H9 (cell line): ENCODE data around the gene WNT4. TPM values are rescaled to one million over a fixed set of nuclear protein-coding genes. Genes with fewer than 3 reads are reported as not detected.

Experiments
- DNase-seq: peaks from one replicate; pipeline ENCODE4 v3.0.0-alpha.2; 2017
- H2AFZ ChIP-seq: one replicate; pipeline ENCODE4 v1.6.1; 2013; ENCODE audit warnings: mild to moderate bottlenecking, low read length, control low read depth, moderate library complexity
- H2AK5ac ChIP-seq: 2 replicates; pipeline ENCODE4 v1.6.1; 2013; ENCODE audit warnings: low read length, control low read depth, mixed read lengths; ENCODE audit not compliant: insufficient read length
- H2BK120ac ChIP-seq: one replicate; pipeline ENCODE4 v1.6.1; 2013; ENCODE audit warnings: low read depth, mild to moderate bottlenecking, low read length, control low read depth, inconsistent platforms; ENCODE audit not compliant: poor library complexity, severe bottlenecking
- H2BK12ac ChIP-seq: 2 replicates; pipeline ENCODE4 v1.6.1; 2013; ENCODE audit warnings: low read length, control low read depth, mixed read lengths, low read depth; ENCODE audit not compliant: insufficient read length
- H2BK15ac ChIP-seq: 2 replicates; pipeline ENCODE4 v1.6.1; 2013; ENCODE audit warnings: low read depth, low read length, control low read depth
- H2BK20ac ChIP-seq: one replicate; pipeline ENCODE4 v1.6.1; 2013; ENCODE audit warnings: low read depth, mild to moderate bottlenecking, low read length, control low read depth, inconsistent platforms; ENCODE audit not compliant: poor library complexity, severe bottlenecking
- H2BK5ac ChIP-seq: 2 replicates; pipeline ENCODE4 v1.6.1; 2013; ENCODE audit warnings: low read length, control low read depth, mixed read lengths; ENCODE audit not compliant: insufficient read length
- H3K14ac ChIP-seq: 2 replicates; pipeline ENCODE4 v1.6.1; 2013; ENCODE audit warnings: low read length, control low read depth; ENCODE audit not compliant: insufficient read depth
- H3K18ac ChIP-seq: 2 replicates; pipeline ENCODE4 v1.6.1; 2013; ENCODE audit warnings: low read depth, mild to moderate bottlenecking, mixed read lengths, low read length, control low read depth; ENCODE audit not compliant: insufficient read length
- H3K23ac ChIP-seq: 2 replicates; pipeline ENCODE4 v1.6.1; 2013; ENCODE audit warnings: low read length, control low read depth, mixed read lengths, low read depth; ENCODE audit not compliant: insufficient read length
- H3K23me2 ChIP-seq: 2 replicates; pipeline ENCODE4 v1.6.1; 2013; ENCODE audit warnings: low read depth, mild to moderate bottlenecking, mixed read lengths, low read length, control low read depth; ENCODE audit not compliant: insufficient read length, poor library complexity, severe bottlenecking
- H3K27ac ChIP-seq: 2 replicates; pipeline ENCODE4 v1.5.1; 2013; ENCODE audit warnings: low read length, control low read depth, mixed read lengths, low read depth; ENCODE audit not compliant: insufficient read length
- H3K27me3 ChIP-seq: 2 replicates; pipeline ENCODE4 v1.6.1; 2013; ENCODE audit warnings: low read length, control low read depth, inconsistent platforms; ENCODE audit not compliant: insufficient read depth
- H3K4ac ChIP-seq: 2 replicates; pipeline ENCODE4 v1.6.1; 2013; ENCODE audit warnings: low read depth, mild to moderate bottlenecking, control low read depth, inconsistent platforms, low read length, moderate library complexity
- H3K4me1 ChIP-seq: 2 replicates; pipeline ENCODE4 v1.6.1; 2013; ENCODE audit warnings: low read length, control low read depth, inconsistent platforms; ENCODE audit not compliant: insufficient read depth
- H3K4me2 ChIP-seq: 2 replicates; pipeline ENCODE4 v1.6.1; 2013; ENCODE audit warnings: low read length, control low read depth, mixed read lengths; ENCODE audit not compliant: insufficient read length, insufficient read depth
- H3K56ac ChIP-seq: 2 replicates; pipeline ENCODE4 v1.6.1; 2013; ENCODE audit warnings: low read depth, mild to moderate bottlenecking, mixed read lengths, low read length, control low read depth; ENCODE audit not compliant: insufficient read length
- H3K79me1 ChIP-seq: 2 replicates; pipeline ENCODE4 v1.6.1; 2013; ENCODE audit warnings: low read depth, mild to moderate bottlenecking, moderate library complexity, low read length, control low read depth, inconsistent platforms; ENCODE audit not compliant: insufficient read depth, poor library complexity, severe bottlenecking
- H3K79me2 ChIP-seq: 2 replicates; pipeline ENCODE4 v1.6.1; 2013; ENCODE audit warnings: low read length, control low read depth, inconsistent platforms; ENCODE audit not compliant: insufficient read depth
- H3K9ac ChIP-seq: 2 replicates; pipeline ENCODE4 v1.6.1; 2013; ENCODE audit warnings: low read length, control low read depth, mixed read lengths; ENCODE audit not compliant: insufficient read length; ENCODE audit errors: extremely low read depth
- H3K9me3 ChIP-seq: one replicate; pipeline ENCODE4 v1.6.1; 2013; ENCODE audit warnings: low read depth, low read length, inconsistent platforms; ENCODE audit not compliant: control insufficient read depth
- H3T11ph ChIP-seq: one replicate; pipeline ENCODE4 v1.6.1; 2013; ENCODE audit warnings: mild to moderate bottlenecking, low read length, control low read depth, inconsistent platforms
- H4K20me1 ChIP-seq: one replicate; pipeline ENCODE4 v1.6.1; 2013; ENCODE audit not compliant: control insufficient read depth, insufficient read length, insufficient read depth
- H4K5ac ChIP-seq: 2 replicates; pipeline ENCODE4 v1.6.1; 2013; ENCODE audit warnings: low read depth, mild to moderate bottlenecking, mixed read lengths, low read length, control low read depth; ENCODE audit not compliant: insufficient read length
- H4K8ac ChIP-seq: replicated peaks from 2 replicates; pipeline ENCODE4 v1.6.1; 2013; ENCODE audit warnings: low read length, control low read depth, mixed read lengths, low read depth; ENCODE audit not compliant: insufficient read length
- H4K91ac ChIP-seq: 2 replicates; pipeline ENCODE4 v1.6.1; 2013; ENCODE audit warnings: low read depth, mild to moderate bottlenecking, moderate library complexity, mixed read lengths, low read length, control low read depth; ENCODE audit not compliant: insufficient read length
- H3K27ac Mint-ChIP-seq, 3 experiments: 2 replicates in 2 of 3; 3 replicates in 1 of 3; pipeline ENCODE4 v1.8.0; 2020 to 2021; ENCODE audit warnings: mixed read lengths in 3 of 3, mild to moderate bottlenecking in 1 of 3, moderate library complexity in 1 of 3
- H3K27me3 Mint-ChIP-seq: 2 replicates; pipeline ENCODE4 v1.8.0; 2021; ENCODE audit warnings: low read depth, mild to moderate bottlenecking, moderate library complexity, mixed read lengths
- H3K36me3 Mint-ChIP-seq, 3 experiments: 2 replicates in 2 of 3; 3 replicates in 1 of 3; pipeline ENCODE4 v1.8.0; 2020 to 2021; ENCODE audit warnings: low read depth in 3 of 3, mixed read lengths in 3 of 3; ENCODE audit not compliant: insufficient read depth in 1 of 3
- H3K4me1 Mint-ChIP-seq, 2 experiments: 2 replicates each; pipeline ENCODE4 v1.8.0; 2020; ENCODE audit warnings: mixed read lengths in 2 of 2
- H3K4me3 Mint-ChIP-seq, 2 experiments: 2 replicates in 1 of 2; 3 replicates in 1 of 2; pipeline ENCODE4 v1.8.0; 2020 to 2021; ENCODE audit warnings: mild to moderate bottlenecking in 2 of 2, mixed read lengths in 2 of 2, moderate library complexity in 1 of 2
- H3K9me3 Mint-ChIP-seq, 2 experiments: 2 replicates in 1 of 2; 3 replicates in 1 of 2; pipeline ENCODE4 v1.8.0; 2020; ENCODE audit warnings: mild to moderate bottlenecking in 2 of 2, mixed read lengths in 2 of 2, moderate library complexity in 1 of 2
- CTCF ChIP-seq: fragments of 200-600 bp; sonication (generic); conservative IDR thresholded peaks from 3 replicates; pipeline ENCODE4 v1.8.0; 2021; ENCODE audit warnings: antibody characterized with exemption, mild to moderate bottlenecking
- WGBS: extraction: QIAGEN DNeasy Blood & Tissue Kit; methylation state at CpG from one replicate; pipeline ENCODE4 v1.1.7; 2013; ENCODE audit warnings: missing lambda C conversion rate, low lambda C conversion rate, mixed read lengths; ENCODE audit not compliant: insufficient read length; ENCODE audit errors: extremely low coverage; 5-methylcytosine and 5-hydroxymethylcytosine counted together
- total RNA-seq: library from RNA; stranded (reverse); gene quantifications from 2 replicates; pipeline ENCODE4 v1.2.1, GENCODE V29; 2021

Gene WNT4
- total RNA-seq, 1 experiment from 2014 or later: 1.4 TPM

GRCh38 chr1:22112554-22112953 lies 30.3 kb downstream of the WNT4 start:
- H3K4me3 Mint-ChIP-seq: no peak overlapping the region
- no peak overlapping the region for H4K91ac ChIP-seq
- H3K23me2 ChIP-seq: no peaks in the 10 kb centered on the region
- no peak overlapping the region for H2BK5ac ChIP-seq
- no peak overlapping the region for H2BK120ac ChIP-seq
- H4K5ac ChIP-seq: no peak overlapping the region
- no peaks in the 10 kb centered on the region for H3K79me2 ChIP-seq
- H3T11ph ChIP-seq: no peak overlapping the region
- H3K18ac ChIP-seq: no peak overlapping the region
- no peaks in the 10 kb centered on the region; the same call in 1 of the 2 replicates for H3K4me1 ChIP-seq
- no peak overlapping the region for H3K4ac ChIP-seq
- peaks cover 0 to 9% (median 7%) of the 10 kb centered on the region in 3 experiments; a peak in 5 of 7 replicates for H3K36me3 Mint-ChIP-seq
- peak overlapping the region in 1 of 3 experiments; percentile 82; a peak in 4 of 7 replicates for H3K27ac Mint-ChIP-seq
- H3K9me3 ChIP-seq: no peaks in the 10 kb centered on the region
- no peaks in the 10 kb centered on the region for H3K27me3 Mint-ChIP-seq
- H3K4me2 ChIP-seq: no peak overlapping the region
- H4K20me1 ChIP-seq: no peaks in the 10 kb centered on the region
- H3K27ac ChIP-seq: no peak overlapping the region
- peaks cover 24 to 34% of the 10 kb centered on the region in 2 experiments for H3K4me1 Mint-ChIP-seq
- no peaks in the 10 kb centered on the region for H3K9me3 Mint-ChIP-seq
- DNase-seq: peak; percentile 19
- WGBS: no CpG with 5 or more reads among the region's 3 CpGs
- no peak overlapping the region for H2BK12ac ChIP-seq
- H3K23ac ChIP-seq: no peak overlapping the region
- H2AK5ac ChIP-seq: no peak overlapping the region
- no peaks in the 10 kb centered on the region for H3K27me3 ChIP-seq
- H2BK20ac ChIP-seq: no peak overlapping the region
- no peak overlapping the region for H3K9ac ChIP-seq
- no peak for TF ChIP-seq CTCF
- no peak overlapping the region for H2BK15ac ChIP-seq
- no peak overlapping the region for H4K8ac ChIP-seq
- no peak overlapping the region; the same call in 1 of the 2 replicates for H3K14ac ChIP-seq
- H2AFZ ChIP-seq: no peak overlapping the region
- no peaks in the 10 kb centered on the region for H3K79me1 ChIP-seq
- no peak overlapping the region for H3K56ac ChIP-seq
